ENCODE data around the gene TFCP2L1. TPM values are rescaled to one million over a fixed set of nuclear protein-coding genes. Genes with fewer than 3 reads are reported as not detected.

TFCP2L1 gene
- total RNA-seq, 1 donor from 2014 or later: 0.05 TPM

DNA sequence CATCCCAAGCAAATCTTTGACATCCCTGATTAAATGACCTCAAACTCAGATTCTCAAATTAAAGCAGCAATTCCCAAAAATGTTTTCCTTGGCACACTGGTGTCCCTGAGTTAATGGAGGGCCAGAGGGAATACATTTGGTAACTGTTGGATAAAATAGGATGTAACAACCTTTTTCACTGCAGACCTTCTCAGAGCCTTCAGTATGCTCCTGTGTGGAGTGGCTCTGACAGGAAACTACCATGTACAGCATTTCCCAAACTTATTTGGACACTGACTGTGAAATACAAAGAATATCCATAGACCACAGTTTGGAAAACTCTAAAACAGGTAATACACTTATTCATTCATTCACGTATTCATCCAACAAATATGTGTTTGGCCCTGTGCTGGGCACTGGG lies 91.8 kb downstream of the TFCP2L1 start:
- H3K4me3 Mint-ChIP-seq (ENCODE audit: unreplicated experiment): no peak overlapping the region
- H3K27ac Mint-ChIP-seq (ENCODE audit: unreplicated experiment): no peak overlapping the region
- TF ChIP-seq EZH2 (IDR thresholded peaks at IDR 0.05; ENCODE audit: insufficient read depth, low read length) (no peak), CTCF (IDR thresholded peaks at IDR 0.05; ENCODE audit: insufficient read depth, low read depth, low read length) (no peak)
- H3K79me2 ChIP-seq (ENCODE audit: insufficient read depth, low read length): no peaks in the 10 kb centered on the region
- peaks cover 7% of the 10 kb centered on the region for H3K4me1 ChIP-seq (ENCODE audit: insufficient read depth, low read length)
- no peak overlapping the region for H2AFZ ChIP-seq (ENCODE audit: low read depth, low read length)
- no peak overlapping the region for H3K9ac ChIP-seq (ENCODE audit: low read length)
- peaks cover 44% of the 10 kb centered on the region for H3K27me3 Mint-ChIP-seq (ENCODE audit: low read depth, unreplicated experiment)
- no peak overlapping the region for H3K27ac ChIP-seq (ENCODE audit: low read depth, low read length)
- H3K27me3 ChIP-seq (ENCODE audit: insufficient read depth, low read length): peaks cover 2% of the 10 kb centered on the region
- H3K4me1 Mint-ChIP-seq (ENCODE audit: low read depth, unreplicated experiment): peaks cover 9% of the 10 kb centered on the region
- peaks cover 2% of the 10 kb centered on the region for H3K9me3 Mint-ChIP-seq (ENCODE audit: unreplicated experiment)
- no peaks in the 10 kb centered on the region for H4K20me1 ChIP-seq (ENCODE audit: insufficient read depth, low read length)
- no peak for FAIRE-seq
- no peak overlapping the region for H3K4me3 ChIP-seq (ENCODE audit: insufficient read depth, low read depth, low read length)
- H3K36me3 Mint-ChIP-seq (ENCODE audit: low read depth, unreplicated experiment): no peaks in the 10 kb centered on the region
- no peak for DNase-seq (ENCODE audit: low read depth)
- H3K4me2 ChIP-seq (ENCODE audit: low read length): no peak overlapping the region
- H3K9me3 ChIP-seq (ENCODE audit: insufficient read depth, low read depth, low read length): no peaks in the 10 kb centered on the region
- no peaks in the 10 kb centered on the region for H3K36me3 ChIP-seq (ENCODE audit: insufficient read depth, low read length)

GRCh38 chr2:121192576-121192975 lies 92.4 kb downstream of the TFCP2L1 start:
- no peaks in the 10 kb centered on the region for H4K20me1 ChIP-seq (ENCODE audit: insufficient read depth, low read length)
- no peak overlapping the region for H3K4me3 Mint-ChIP-seq (ENCODE audit: unreplicated experiment)
- H3K27ac Mint-ChIP-seq (ENCODE audit: unreplicated experiment): no peak overlapping the region

More at GRCh38 chr2:121192576-121192975, 92.4 kb downstream of the TFCP2L1 start:
- no peak overlapping the region for H2AFZ ChIP-seq (ENCODE audit: low read depth, low read length)
- H3K36me3 ChIP-seq (ENCODE audit: insufficient read depth, low read length): no peaks in the 10 kb centered on the region
- DNase-seq (ENCODE audit: low read depth) (no peak), FAIRE-seq (no peak)
- H3K27ac ChIP-seq (ENCODE audit: low read depth, low read length): no peak overlapping the region
- peaks cover 4% of the 10 kb centered on the region for H3K4me1 ChIP-seq (ENCODE audit: insufficient read depth, low read length)
- H3K9me3 Mint-ChIP-seq (ENCODE audit: unreplicated experiment): peaks cover 2% of the 10 kb centered on the region
- no peak overlapping the region for H3K4me3 ChIP-seq (ENCODE audit: insufficient read depth, low read depth, low read length)
- TF ChIP-seq CTCF (IDR thresholded peaks at IDR 0.05; ENCODE audit: insufficient read depth, low read depth, low read length): no peak
- TF ChIP-seq EZH2 (IDR thresholded peaks at IDR 0.05; ENCODE audit: insufficient read depth, low read length): no peak
- peaks cover 46% of the 10 kb centered on the region for H3K27me3 Mint-ChIP-seq (ENCODE audit: low read depth, unreplicated experiment)
- H3K9me3 ChIP-seq (ENCODE audit: insufficient read depth, low read depth, low read length): no peaks in the 10 kb centered on the region
- H3K4me2 ChIP-seq (ENCODE audit: low read length): no peak overlapping the region
- no peak overlapping the region for H3K9ac ChIP-seq (ENCODE audit: low read length)
- H3K79me2 ChIP-seq (ENCODE audit: insufficient read depth, low read length): no peaks in the 10 kb centered on the region
- no peaks in the 10 kb centered on the region for H3K36me3 Mint-ChIP-seq (ENCODE audit: low read depth, unreplicated experiment)
- peaks cover 2% of the 10 kb centered on the region for H3K27me3 ChIP-seq (ENCODE audit: insufficient read depth, low read length)
- peaks cover 6% of the 10 kb centered on the region for H3K4me1 Mint-ChIP-seq (ENCODE audit: low read depth, unreplicated experiment)
